Ramos (cell line): ENCODE data around the gene GSG1L.

Experiments used
- in situ Hi-C: fragments of 300-500 bp; cut with MboI; formaldehyde crosslinking; loops from one replicate; pipeline ENCODE4 v1.14.3; 2022; ENCODE audit warnings: low sequenced_read_pairs; ENCODE audit not compliant: unreplicated experiment

GSG1L gene

GRCh38 chr16:27829975-27830374, 233.5 kb downstream of the GSG1L start:
- in situ Hi-C loops: no loop called here

- in situ Hi-C loops: no loop called here
Observed at GRCh38 chr16:27828671-27829070, 234.8 kb downstream of the GSG1L start.

GRCh38 chr16:27827765-27828164, 235.7 kb downstream of the GSG1L start:
- in situ Hi-C loops: no loop called here

GRCh38 chr16:27826893-27827289, 236.6 kb downstream of the GSG1L start:
- in situ Hi-C loops: no loop called here

GRCh38 chr16:27826081-27826892, 237.2 kb downstream of the GSG1L start:
- in situ Hi-C loops: no loop called here

- in situ Hi-C loops: no loop called here
Observed at GRCh38 chr16:27824786-27825185, 238.7 kb downstream of the GSG1L start.

- in situ Hi-C loops: no loop called here
Observed at GRCh38 chr16:27824006-27824405, 239.5 kb downstream of the GSG1L start.

- in situ Hi-C loops: no loop called here
Observed at GRCh38 chr16:27823421-27823820, 240.1 kb downstream of the GSG1L start.

GRCh38 chr16:27822996-27823395, 240.5 kb downstream of the GSG1L start:
- in situ Hi-C loops: no loop called here

GRCh38 chr16:27822529-27822928, 241.0 kb downstream of the GSG1L start:
- in situ Hi-C loops: no loop called here

- in situ Hi-C loops: no loop called here
Observed at GRCh38 chr16:27820646-27821345, 242.7 kb downstream of the GSG1L start.

GRCh38 chr16:27819881-27820610, 243.5 kb downstream of the GSG1L start:
- in situ Hi-C loops: no loop called here

- in situ Hi-C loops: no loop called here
Observed at GRCh38 chr16:27819356-27819755, 244.2 kb downstream of the GSG1L start.

- in situ Hi-C loops: no loop called here
Observed at GRCh38 chr16:27818246-27818645, 245.3 kb downstream of the GSG1L start.

- in situ Hi-C loops: no loop called here
Observed at GRCh38 chr16:27817038-27817437, 246.5 kb downstream of the GSG1L start.

GRCh38 chr16:27816561-27816960, 247.0 kb downstream of the GSG1L start:
- in situ Hi-C loops: no loop called here

- in situ Hi-C loops: no loop called here
Observed at GRCh38 chr16:27813591-27813990, 249.9 kb downstream of the GSG1L start.

GRCh38 chr16:27811881-27812280, 251.6 kb downstream of the GSG1L start:
- in situ Hi-C loops: no loop called here

- in situ Hi-C loops: no loop called here
Observed at GRCh38 chr16:27806986-27807385, 256.5 kb downstream of the GSG1L start.

GRCh38 chr16:27806388-27806787, 257.1 kb downstream of the GSG1L start:
- in situ Hi-C loops: no loop called here

- in situ Hi-C loops: no loop called here
Observed at GRCh38 chr16:27805828-27806351, 257.6 kb downstream of the GSG1L start.
